Esophagus squamous epithelium (tissue), 4 donors: Measurements from ENCODE around the gene UIMC1.

Source experiments
- POLR2A ChIP-seq, 4 donors: fragments of 450-650 bp; IDR thresholded peaks; one replicate each; pipeline ENCODE4 v1.6.1; 2017; ENCODE audit warnings: antibody characterized with exemption in 4 of 4, mild to moderate bottlenecking in 4 of 4, moderate library complexity in 3 of 4
- TF ChIP-seq, protein P1 (sequence below), 6 experiments: fragments of 450-650 bp in 4 of 6; fragments of 200-600 bp in 2 of 6; sonication (generic) in 2 of 6; IDR thresholded peaks; one replicate each; pipeline ENCODE4 v1.5.1; 2016 to 2019; ENCODE audit warnings: antibody characterized with exemption in 6 of 6, mild to moderate bottlenecking in 4 of 6, moderate library complexity in 4 of 6

DNA sequence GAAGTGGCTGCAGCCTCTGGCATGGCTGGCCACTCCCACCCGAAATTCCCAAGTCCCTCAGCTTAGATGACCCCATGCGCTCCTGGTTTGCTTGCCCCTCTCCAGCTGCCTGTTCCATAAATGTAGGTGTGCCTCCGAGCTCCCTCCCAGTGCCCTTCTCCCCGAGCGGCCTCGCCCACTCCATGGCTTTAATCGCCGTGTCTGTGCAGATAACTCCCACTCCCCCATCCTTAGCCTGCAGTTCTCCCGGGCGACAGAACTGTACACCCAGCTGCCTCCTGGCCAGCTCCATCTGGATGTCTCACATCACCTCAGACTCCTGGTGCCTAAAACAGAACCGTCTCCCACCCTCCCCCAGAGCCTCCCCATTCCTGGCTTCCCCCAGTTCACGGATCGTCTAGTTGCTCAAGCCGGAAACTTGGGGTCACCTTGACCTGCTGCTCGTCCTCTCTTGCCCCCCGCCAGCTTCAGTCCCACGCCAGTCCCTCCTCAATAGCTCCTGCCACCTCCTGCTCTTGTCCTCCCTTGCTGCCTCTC lies 131.5 kb downstream of the UIMC1 start:
- no peak for TF ChIP-seq POLR2A (IDR thresholded peaks at IDR 0.05)
- TF ChIP-seq, protein P1, sequence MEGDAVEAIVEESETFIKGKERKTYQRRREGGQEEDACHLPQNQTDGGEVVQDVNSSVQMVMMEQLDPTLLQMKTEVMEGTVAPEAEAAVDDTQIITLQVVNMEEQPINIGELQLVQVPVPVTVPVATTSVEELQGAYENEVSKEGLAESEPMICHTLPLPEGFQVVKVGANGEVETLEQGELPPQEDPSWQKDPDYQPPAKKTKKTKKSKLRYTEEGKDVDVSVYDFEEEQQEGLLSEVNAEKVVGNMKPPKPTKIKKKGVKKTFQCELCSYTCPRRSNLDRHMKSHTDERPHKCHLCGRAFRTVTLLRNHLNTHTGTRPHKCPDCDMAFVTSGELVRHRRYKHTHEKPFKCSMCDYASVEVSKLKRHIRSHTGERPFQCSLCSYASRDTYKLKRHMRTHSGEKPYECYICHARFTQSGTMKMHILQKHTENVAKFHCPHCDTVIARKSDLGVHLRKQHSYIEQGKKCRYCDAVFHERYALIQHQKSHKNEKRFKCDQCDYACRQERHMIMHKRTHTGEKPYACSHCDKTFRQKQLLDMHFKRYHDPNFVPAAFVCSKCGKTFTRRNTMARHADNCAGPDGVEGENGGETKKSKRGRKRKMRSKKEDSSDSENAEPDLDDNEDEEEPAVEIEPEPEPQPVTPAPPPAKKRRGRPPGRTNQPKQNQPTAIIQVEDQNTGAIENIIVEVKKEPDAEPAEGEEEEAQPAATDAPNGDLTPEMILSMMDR (IDR thresholded peaks at IDR 0.05) = no peak
